AG09319 (cell line): ENCODE results near the gene TRHDE.

Experiments used
- DNase-seq: peaks from one replicate; pipeline ENCODE4 v3.0.0-alpha.2; 2010; ENCODE audit warnings: low read depth; ENCODE audit errors: extremely low read depth
- TF ChIP-seq, protein P1 (sequence below): IDR thresholded peaks from 2 replicates; pipeline ENCODE4 v1.5.1; 2011; ENCODE audit warnings: low read depth, mild to moderate bottlenecking, inconsistent platforms, low read length, moderate library complexity

Gene TRHDE

GRCh38 chr12:72676556-72676955 is 404.4 kb downstream of the TRHDE start:
- TF ChIP-seq, protein P1, sequence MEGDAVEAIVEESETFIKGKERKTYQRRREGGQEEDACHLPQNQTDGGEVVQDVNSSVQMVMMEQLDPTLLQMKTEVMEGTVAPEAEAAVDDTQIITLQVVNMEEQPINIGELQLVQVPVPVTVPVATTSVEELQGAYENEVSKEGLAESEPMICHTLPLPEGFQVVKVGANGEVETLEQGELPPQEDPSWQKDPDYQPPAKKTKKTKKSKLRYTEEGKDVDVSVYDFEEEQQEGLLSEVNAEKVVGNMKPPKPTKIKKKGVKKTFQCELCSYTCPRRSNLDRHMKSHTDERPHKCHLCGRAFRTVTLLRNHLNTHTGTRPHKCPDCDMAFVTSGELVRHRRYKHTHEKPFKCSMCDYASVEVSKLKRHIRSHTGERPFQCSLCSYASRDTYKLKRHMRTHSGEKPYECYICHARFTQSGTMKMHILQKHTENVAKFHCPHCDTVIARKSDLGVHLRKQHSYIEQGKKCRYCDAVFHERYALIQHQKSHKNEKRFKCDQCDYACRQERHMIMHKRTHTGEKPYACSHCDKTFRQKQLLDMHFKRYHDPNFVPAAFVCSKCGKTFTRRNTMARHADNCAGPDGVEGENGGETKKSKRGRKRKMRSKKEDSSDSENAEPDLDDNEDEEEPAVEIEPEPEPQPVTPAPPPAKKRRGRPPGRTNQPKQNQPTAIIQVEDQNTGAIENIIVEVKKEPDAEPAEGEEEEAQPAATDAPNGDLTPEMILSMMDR: no peak

DNA sequence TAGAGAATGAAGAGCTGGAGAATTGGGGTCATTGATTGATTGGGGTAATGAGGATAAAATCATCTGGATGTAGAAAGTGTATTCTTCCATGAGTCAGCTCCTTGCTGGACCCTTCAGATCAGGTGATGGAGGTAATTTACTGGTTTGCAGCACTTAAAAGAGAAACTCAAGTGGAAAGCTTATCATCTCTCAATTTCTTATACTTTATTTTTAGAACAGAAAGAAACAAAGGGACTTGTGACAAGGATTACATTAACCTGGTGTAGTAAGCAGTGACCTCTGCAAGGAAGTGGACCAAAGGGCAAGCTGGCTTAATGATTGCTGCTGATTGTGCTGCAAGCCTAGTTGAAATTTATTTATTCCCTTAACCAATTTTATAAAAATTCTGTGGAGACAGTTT is 405.0 kb downstream of the TRHDE start:
- no peak for DNase-seq
- TF ChIP-seq, protein P1: no peak

More at GRCh38 chr12:72676556-72676955, 404.4 kb downstream of the TRHDE start:
- DNase-seq: no peak

DNA sequence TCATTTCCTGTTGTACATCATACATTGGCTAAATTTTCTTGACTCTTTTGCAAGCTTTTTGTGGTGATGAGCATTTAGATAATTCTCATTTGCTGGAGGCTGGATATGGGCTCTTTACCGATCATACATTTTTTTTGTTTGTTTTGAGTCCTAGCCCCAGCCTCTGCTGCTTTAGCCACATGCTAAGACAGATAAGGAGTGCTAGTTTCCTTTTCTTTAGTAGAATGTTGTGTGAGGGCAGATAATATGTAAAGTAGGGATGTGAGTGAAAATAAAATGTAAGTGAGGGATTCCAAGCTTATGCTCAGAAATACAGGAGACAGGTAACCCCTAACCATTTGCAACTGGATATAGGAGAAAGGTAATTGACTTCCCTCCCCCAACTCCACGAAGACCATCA is 405.7 kb downstream of the TRHDE start:
- TF ChIP-seq, protein P1: no peak
- DNase-seq: no peak

GRCh38 chr12:72679147-72679757 is 407.1 kb downstream of the TRHDE start:
- TF ChIP-seq, protein P1: no peak
- no peak for DNase-seq

DNA sequence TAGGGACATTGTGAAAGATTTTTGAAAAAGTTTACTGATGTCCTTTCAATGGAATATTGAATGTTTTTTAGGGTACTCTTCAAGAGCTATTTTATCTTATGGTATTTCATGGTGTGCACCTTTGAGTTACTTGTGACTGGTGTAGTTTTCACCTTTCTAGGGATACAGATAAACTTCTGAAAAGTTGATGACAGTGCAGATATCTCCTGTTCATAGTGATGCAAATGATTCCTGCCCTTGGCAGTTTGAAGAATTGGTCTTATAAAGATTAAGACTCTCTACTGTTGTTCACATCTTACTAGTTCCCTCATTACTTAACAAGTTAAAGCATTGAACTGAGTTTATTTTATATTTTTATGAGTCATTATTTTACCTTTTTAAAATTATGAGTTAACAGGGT is 408.9 kb downstream of the TRHDE start:
- DNase-seq: no peak
- TF ChIP-seq, protein P1: no peak

GRCh38 chr12:72684491-72684890 is 412.3 kb downstream of the TRHDE start:
- DNase-seq: no peak
- TF ChIP-seq, protein P1: no peak

DNA sequence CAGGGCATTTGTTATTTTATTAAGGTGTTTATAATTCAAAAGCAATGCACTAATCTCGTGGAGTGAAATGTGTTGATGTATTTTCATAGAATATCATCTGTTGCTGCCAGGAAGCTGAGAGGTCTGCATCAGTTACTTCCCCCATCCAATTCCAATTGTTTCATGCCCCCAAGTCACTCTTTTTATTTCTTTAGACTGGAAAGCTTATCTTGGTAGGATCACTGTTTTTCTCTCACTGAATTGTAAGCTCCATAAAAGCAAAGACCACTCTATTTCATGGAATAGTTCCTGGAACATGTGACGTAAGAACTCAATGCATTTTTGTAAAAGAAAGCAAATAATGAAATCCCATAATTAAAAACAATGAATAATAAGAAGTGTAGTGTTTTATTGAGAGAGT is 420.2 kb downstream of the TRHDE start:
- no peak for DNase-seq
- TF ChIP-seq, protein P1: no peak
